AG10803 (cell line): ENCODE results near the gene GINS3.

Experiments used
- DNase-seq: peaks from one replicate; pipeline ENCODE4 v3.0.0; 2010; ENCODE audit warnings: low read depth
- H3K4me3 ChIP-seq: 2 replicates; pipeline ENCODE4 v1.5.1; 2011; ENCODE audit warnings: mild to moderate bottlenecking, low read length, control low read depth
- CTCF ChIP-seq: conservative IDR thresholded peaks from 2 replicates; pipeline ENCODE4 v1.5.1; 2011; ENCODE audit warnings: mild to moderate bottlenecking, low read length, control low read depth, inconsistent platforms

The GINS3 gene

GRCh38 chr16:58425756-58426494, 33.7 kb downstream of the GINS3 start:
- no peak for TF ChIP-seq CTCF
- H3K4me3 ChIP-seq = no peak overlapping the region

GRCh38 chr16:58426966-58427365, 34.7 kb downstream of the GINS3 start:
- no peak overlapping the region for H3K4me3 ChIP-seq
- no peak for TF ChIP-seq CTCF
- DNase-seq = no peak

More at GRCh38 chr16:58425756-58426494, 33.7 kb downstream of the GINS3 start:
- no peak for DNase-seq

- DNase-seq = no peak
- TF ChIP-seq CTCF = no peak
- H3K4me3 ChIP-seq = no peak overlapping the region
Measured at GRCh38 chr16:58428621-58429542, 36.6 kb downstream of the GINS3 start.

- no peak for TF ChIP-seq CTCF
- H3K4me3 ChIP-seq = no peak overlapping the region
- DNase-seq = no peak
Measured at GRCh38 chr16:58430718-58431117, 38.4 kb downstream of the GINS3 start.

- TF ChIP-seq CTCF = no peak
Measured at GRCh38 chr16:58433569-58433951, 41.3 kb downstream of the GINS3 start.

GRCh38 chr16:58435779-58436178, 43.5 kb downstream of the GINS3 start:
- no peak for DNase-seq
- no peak overlapping the region for H3K4me3 ChIP-seq
- no peak for TF ChIP-seq CTCF

More at GRCh38 chr16:58433569-58433951, 41.3 kb downstream of the GINS3 start:
- DNase-seq = no peak
- no peak overlapping the region for H3K4me3 ChIP-seq
